Stimulated activated CD4-positive, alpha-beta T cell treated with anti-CD3 and anti-CD28 coated beads, Interleukin-15, amount 100 ng/mL, for 24 hours (primary cell): Measurements from ENCODE around the gene AKAP7.
A peak's percentile ranks its signal among the peaks of the same experiment; 100 is the strongest.

ENCODE experiments used
- DNase-seq: peaks from one replicate; pipeline ENCODE4 v3.0.0-alpha.2; 2020

Gene AKAP7

DNA sequence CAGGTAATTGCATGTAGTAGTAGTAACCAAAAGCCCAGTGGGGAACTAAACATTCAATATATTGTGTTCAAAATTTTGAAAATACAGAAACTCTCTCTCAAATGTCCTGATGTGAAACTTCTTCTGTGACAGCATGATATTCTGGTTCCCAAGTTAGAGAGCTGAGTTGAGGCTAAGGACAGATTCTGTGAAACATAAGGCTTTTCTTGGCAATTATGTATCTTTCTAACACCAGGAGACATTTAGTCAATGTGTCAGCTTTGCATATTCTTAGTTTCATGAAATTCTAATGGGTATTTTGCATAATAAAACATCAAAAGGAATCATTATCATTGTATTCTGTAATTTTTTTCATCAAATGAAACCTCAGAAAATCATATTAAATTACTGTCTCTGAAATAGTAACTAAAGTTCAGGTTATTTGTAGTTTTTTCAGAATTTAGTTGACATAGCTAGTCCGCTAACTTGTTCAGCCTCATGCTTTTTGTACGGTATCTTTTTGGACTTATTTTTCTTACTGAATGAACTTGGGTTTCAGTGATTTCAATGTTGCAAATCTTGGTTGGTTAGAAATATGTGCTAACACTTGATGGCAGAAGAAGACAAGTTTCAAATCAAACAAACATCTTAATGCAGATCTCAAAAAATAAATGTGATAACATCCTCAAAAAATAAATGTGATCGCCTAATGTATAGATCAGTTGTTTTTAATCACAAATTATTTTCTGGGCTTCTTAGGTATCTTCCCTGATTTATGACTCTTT, 70.4 kb downstream of the AKAP7 start:
- DNase-seq: no peak

- DNase-seq: no peak
These were observed 71.4 kb downstream of the AKAP7 start for GRCh38 chr6:131206463-131207251.

GRCh38 chr6:131208787-131209186, 73.5 kb downstream of the AKAP7 start:
- DNase-seq: no peak

DNA sequence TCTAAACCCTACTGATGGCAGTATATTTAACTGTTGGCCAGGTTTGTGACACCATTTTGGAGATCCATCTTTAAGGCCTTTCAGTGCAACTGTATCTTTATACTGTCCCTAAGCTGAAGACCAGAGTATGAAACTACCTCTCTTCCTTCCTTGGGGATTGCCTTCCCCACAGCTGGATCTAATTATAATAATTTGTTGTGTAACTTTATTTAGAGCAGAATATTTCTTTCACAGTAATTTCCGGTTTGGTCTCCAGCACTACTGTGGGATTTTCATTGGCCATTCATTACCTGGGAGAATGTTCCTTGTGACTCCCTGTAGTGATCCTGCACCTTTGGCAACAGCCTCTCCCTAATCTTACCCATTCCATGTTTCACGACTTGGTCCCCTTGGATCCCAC, 75.2 kb downstream of the AKAP7 start:
- DNase-seq: no peak

DNA sequence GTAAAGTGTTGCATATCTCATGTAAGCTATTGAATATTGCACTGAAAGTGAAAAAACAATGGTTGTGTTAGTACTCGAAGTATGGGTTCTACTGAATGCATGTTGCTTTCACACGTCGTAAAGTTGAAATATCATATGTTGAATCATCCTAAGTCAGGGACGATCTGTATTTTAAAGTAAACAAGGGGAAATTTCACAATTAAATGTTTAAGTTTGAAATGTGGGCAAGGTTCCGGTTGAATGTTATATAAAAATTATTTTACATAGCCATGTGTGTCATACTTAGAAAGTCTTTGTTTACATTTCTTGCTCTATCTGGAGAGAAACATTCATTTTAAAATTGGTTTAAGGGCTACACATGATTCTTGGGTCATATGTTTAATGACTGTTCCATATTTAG, 76.8 kb downstream of the AKAP7 start:
- no peak for DNase-seq

DNA sequence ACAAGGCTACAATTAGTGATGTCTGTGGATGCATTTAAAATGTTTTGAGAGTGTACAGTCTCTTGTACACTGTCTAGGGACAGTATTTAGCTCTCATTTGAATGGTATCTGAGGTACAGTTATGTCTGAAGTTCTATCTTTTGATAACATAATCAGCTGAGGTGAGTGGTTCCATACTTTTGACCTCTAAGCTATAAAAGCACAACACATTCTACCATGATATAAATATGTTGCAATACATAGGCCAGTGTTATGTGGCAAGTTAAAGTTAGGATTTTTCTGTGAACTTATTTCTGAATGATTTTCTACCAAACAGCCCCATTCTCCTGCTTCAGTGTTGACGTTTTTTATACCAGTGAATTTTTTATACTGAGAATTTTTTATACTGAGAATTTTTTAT, 77.6 kb downstream of the AKAP7 start:
- no peak for DNase-seq

DNA sequence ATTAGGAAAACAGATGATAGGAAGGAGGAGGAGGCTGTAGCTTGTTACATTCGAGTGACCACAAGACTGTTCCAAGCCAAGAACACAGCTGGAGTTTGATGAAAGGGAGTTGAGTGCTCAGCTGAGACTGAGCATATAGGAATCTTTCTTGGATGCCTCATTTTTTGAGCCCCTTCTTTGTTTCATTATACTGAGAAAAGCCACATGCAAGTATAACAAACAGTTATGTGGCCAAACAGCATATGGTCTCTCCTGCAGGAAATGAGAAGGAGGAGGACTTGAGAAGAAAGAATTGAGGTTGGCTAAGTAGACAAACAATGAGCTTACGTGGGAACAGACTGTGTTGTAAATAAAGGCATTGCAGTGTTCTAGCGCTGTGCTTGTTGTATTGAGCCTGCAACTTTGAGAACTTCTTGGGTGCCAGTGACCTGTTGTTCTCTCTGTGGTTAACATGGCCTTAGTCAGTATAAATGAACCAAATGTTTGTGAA, 78.3 kb downstream of the AKAP7 start:
- no peak for DNase-seq

DNA sequence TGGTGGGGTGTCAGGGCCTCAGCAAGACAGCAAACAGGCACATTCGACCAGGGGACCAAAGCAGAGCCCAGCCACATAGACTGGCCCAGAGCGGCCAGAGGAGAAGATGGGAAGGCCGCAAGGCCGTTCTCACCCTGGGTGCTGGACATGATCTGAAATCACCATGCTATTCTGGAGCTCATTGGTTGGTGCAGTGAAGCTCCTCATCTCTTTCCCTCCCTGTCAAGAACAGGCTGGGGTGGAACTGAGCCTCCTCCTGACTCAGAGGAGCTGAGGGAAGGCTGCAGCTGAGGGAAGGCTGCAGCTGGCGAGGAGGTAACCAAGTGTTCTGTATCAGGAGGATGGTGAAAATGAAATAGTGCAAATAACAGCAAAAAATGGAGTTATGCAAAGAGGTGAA, 80.0 kb downstream of the AKAP7 start:
- DNase-seq: no peak

DNA sequence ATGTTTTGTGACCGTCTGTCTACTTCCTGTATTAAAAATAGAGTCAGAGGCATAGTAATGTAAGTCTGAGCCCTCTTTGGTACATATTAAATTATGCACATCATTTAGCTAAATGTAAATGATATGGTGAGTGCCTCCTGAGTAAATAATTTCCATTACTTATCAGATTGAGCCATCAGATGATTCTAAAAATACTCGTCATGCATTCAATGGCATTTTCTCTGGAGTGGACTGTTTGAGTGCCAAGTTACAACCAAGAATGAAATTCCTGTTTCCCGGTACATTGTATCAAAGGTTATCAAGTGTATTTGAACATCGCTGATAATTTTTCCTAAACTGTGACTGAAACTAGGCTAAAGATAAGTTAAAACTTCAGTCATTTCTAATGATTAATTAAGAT, 81.0 kb downstream of the AKAP7 start:
- no peak for DNase-seq

GRCh38 chr6:131222773-131223172, 87.5 kb downstream of the AKAP7 start:
- DNase-seq: no peak

GRCh38 chr6:131223416-131223815, 88.1 kb downstream of the AKAP7 start:
- no peak for DNase-seq

- DNase-seq: no peak
These were observed 89.9 kb downstream of the AKAP7 start for GRCh38 chr6:131225127-131225526.

GRCh38 chr6:131225959-131226358, 90.7 kb downstream of the AKAP7 start:
- no peak for DNase-seq

DNA sequence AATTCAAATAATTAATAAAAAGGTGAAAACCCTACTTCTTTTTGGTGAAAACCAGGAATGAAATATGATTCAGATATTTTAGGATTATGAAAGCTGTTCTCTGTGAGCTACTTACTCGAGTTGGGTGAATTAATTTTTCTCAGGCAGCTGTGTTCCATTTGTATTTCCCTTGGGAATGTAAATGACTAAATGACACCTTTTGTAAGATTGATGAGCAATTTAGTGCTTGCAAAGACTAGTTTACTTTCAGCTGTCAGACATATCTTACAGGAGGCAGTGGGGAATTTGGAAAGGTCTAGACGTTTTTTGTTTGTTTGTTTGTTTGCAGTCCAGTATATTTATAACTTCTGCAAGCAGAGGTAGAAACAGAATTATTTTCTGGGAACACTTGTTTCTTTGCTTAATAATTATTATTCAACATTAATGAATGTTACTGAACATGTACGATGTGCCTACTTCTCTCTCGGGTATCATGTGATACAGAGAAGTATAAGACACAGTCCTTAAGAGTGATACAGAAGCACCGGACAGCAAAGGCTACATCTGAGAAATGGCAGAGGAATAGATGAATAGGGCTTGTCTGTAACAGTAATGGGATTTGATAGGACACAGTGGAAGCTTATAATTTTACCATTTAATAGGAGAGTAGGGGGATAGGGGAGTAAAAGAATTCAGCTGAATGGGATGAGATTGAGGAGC, 91.3 kb downstream of the AKAP7 start:
- no peak for DNase-seq

- no peak for DNase-seq
These were observed 91.9 kb downstream of the AKAP7 start for GRCh38 chr6:131227158-131227543.

- no peak for DNase-seq
These were observed 95.8 kb downstream of the AKAP7 start for GRCh38 chr6:131231103-131231502.

DNA sequence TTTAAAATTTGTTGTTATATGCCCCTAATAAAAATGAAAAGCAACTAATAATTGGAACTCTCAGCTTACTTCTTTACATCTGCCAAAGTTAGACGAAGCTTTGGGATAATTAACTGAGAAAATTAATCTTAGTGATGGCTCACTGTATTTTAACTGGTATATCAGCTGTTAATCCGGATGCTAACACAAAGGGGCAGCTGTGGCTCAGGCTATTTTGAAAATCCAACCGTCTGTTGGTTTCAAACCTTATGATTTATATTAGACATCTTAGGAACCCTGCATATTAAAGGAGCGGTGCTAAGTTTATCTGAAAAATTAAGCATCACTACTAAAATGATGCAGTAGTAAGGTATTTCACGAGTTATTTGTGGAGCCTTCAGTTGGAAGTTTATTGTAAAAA, 96.6 kb downstream of the AKAP7 start:
- no peak for DNase-seq

- no peak for DNase-seq
These were observed 109.7 kb downstream of the AKAP7 start for GRCh38 chr6:131244942-131245341.

DNA sequence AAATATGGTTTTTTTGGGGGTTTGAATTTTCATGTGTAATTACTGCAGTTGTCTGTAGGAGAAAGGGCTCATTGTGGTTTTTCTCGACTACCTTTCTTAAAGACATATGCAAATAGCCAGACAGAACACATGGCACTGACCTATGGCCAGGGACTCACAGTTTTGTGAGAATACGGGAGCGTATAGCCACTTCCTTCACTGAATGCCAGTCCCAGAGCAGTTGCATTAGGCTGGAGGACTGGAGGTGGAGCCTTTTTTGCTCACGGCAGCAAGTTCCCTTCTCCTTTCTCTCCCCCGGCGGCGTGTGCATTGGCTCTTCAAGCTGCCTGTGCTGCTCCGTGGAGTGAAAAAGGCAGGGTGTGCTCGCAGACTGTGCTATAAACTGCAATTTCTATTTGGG, 114.9 kb downstream of the AKAP7 start:
- DNase-seq: peak; percentile 42

GRCh38 chr6:131250936-131251335, 115.7 kb downstream of the AKAP7 start:
- DNase-seq: no peak

- no peak for DNase-seq
These were observed 116.4 kb downstream of the AKAP7 start for GRCh38 chr6:131251590-131252199.

DNA sequence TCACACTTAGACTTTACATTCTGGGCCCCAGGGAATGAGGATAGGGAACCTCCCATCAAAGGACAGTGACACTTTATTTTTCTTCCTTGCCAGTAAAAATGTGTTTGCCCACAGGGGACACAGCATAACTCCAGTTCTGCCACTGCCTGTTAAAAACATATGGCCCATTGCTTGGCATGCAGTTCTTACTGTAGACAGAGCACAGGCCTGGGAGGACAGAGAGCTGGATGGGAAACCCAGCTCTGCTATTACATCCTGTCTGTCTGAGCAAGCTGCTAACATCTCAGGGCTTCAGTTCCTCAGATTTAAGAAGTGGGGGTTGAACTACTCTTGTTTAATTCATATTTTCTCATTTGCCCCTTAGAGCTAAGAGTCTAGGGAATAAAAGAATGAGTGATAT, 120.2 kb downstream of the AKAP7 start:
- DNase-seq: no peak

DNA sequence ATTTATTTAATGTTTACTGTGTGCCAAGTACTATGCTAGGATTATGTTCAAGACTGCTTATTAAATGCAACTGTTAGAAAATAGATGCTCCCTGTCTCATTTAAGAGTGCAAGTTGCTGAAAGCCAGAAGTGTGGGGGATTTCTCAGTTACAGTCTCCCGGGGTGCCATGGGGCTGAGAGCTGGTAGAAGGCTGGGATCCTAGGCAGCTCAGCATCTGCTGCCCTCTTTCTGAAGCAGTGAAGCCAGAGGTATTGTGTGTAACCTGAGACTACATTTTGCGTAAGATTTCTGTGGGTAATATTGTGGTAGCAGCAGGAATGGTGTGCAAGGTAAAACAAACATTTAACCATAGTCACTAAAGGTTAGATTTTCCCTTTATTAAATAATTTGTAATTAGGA, 120.6 kb downstream of the AKAP7 start:
- DNase-seq: no peak
